Activated gamma-delta T cell (primary cell): Measurements from ENCODE around the gene ELP6.

Experiments used
- DNase-seq: peaks from one replicate; lab custom pipeline; 2025; lab: John Stamatoyannopoulos, UW
- total RNA-seq, 2 donors: gene quantifications; one replicate each; lab custom pipeline; 2026; lab: John Stamatoyannopoulos, UW

Gene ELP6
- total RNA-seq: 25.6 to 26.0 reads per million in 2 donors

GRCh38 chr3:47513125-47513929 is at the start of gene ELP6:
Gene ELP6, minus strand, starts transcription at chr3:47513712. Its CDS starts 122 bp downstream, at chr3:47513590.
- peak; percentile 97 for DNase-seq

GRCh38 chr3:47556351-47556750 is 42.8 kb upstream of the ELP6 start:
- DNase-seq: no peak

- DNase-seq: no peak
Measured at GRCh38 chr3:47554335-47554734, 40.8 kb upstream of the ELP6 start.

- DNase-seq: no peak
Measured at GRCh38 chr3:47553407-47553806, 39.9 kb upstream of the ELP6 start.

- DNase-seq: no peak
Measured at GRCh38 chr3:47542471-47543173, 29.1 kb upstream of the ELP6 start.

- no peak for DNase-seq
Measured at GRCh38 chr3:47541583-47542108, 28.1 kb upstream of the ELP6 start.

- DNase-seq: no peak
Measured at GRCh38 chr3:47540281-47540680, 26.8 kb upstream of the ELP6 start.

- DNase-seq: no peak
Measured at GRCh38 chr3:47536967-47537366, 23.5 kb upstream of the ELP6 start.

GRCh38 chr3:47536221-47536891 is 22.8 kb upstream of the ELP6 start:
- DNase-seq: no peak

- DNase-seq: no peak
Measured at GRCh38 chr3:47533996-47534454, 20.5 kb upstream of the ELP6 start.

GRCh38 chr3:47533481-47533880 is 20.0 kb upstream of the ELP6 start:
- no peak for DNase-seq

GRCh38 chr3:47527952-47528725 is 14.6 kb upstream of the ELP6 start:
- DNase-seq: no peak

- no peak for DNase-seq
Measured at GRCh38 chr3:47525617-47526016, 12.1 kb upstream of the ELP6 start.

- no peak for DNase-seq
Measured at GRCh38 chr3:47523310-47524073, 10.0 kb upstream of the ELP6 start.

GRCh38 chr3:47522082-47522987 is 8.8 kb upstream of the ELP6 start:
- no peak for DNase-seq

- DNase-seq: no peak
Measured at GRCh38 chr3:47520756-47521155, 7.2 kb upstream of the ELP6 start.

GRCh38 chr3:47517937-47518336 is 4.4 kb upstream of the ELP6 start:
- no peak for DNase-seq

GRCh38 chr3:47515864-47516319 is 2.4 kb upstream of the ELP6 start:
- no peak for DNase-seq

GRCh38 chr3:47515100-47515499 is 1.6 kb upstream of the ELP6 start:
- DNase-seq: no peak
